Body of pancreas (tissue), 4 donors: Measurements from ENCODE around the gene BOD1. TPM values are rescaled to one million over a fixed set of nuclear protein-coding genes. Genes with fewer than 3 reads are reported as not detected.

ENCODE experiments used
- ATAC-seq: fragments of 150-250 bp; one replicate; pipeline ENCODE4 v1.9.1; 2016
- DNase-seq, 4 donors: peaks; one replicate each; pipeline ENCODE4 v3.0.0-alpha.2; 2019
- H3K27ac ChIP-seq, 4 donors: fragments of 200-600 bp; sonication (generic); 1 replicate in 3 of 4; 2 replicates in 1 of 4; pipeline versions ENCODE4 v1.5.1 to v1.6.1; 2016 to 2019; ENCODE audit warnings: mild to moderate bottlenecking in 1 of 4, mixed read lengths in 1 of 4, moderate library complexity in 1 of 4
- H3K27me3 ChIP-seq, 2 donors: fragments of 200-600 bp; sonication (generic); one replicate each; pipeline ENCODE4 v1.6.0; 2016; ENCODE audit warnings: mild to moderate bottlenecking in 1 of 2
- H3K36me3 ChIP-seq, 2 donors: fragments of 200-600 bp; sonication (generic); replicated peaks in 1 of 2; 2 replicates each; pipeline ENCODE4 v1.5.1; 2016; ENCODE audit warnings: low read depth in 2 of 2; ENCODE audit not compliant: insufficient read depth in 1 of 2
- H3K4me1 ChIP-seq: fragments of 200-600 bp; sonication (generic); one replicate; pipeline ENCODE4 v1.6.0; 2016
- H3K4me3 ChIP-seq, 2 donors: fragments of 200-600 bp; sonication (generic); 1 replicate in 1 of 2; 2 replicates in 1 of 2; pipeline ENCODE4 v1.5.1; 2016 to 2019
- H3K9me3 ChIP-seq, 3 donors: fragments of 200-600 bp; sonication (generic); 1 replicate in 2 of 3; 2 replicates in 1 of 3; pipeline ENCODE4 v1.5.1; 2016
- POLR2A ChIP-seq, 3 donors: fragments of 450-650 bp; IDR thresholded peaks; one replicate each; pipeline ENCODE4 v1.6.1; 2016; ENCODE audit warnings: antibody characterized with exemption in 3 of 3, mild to moderate bottlenecking in 2 of 3
- WGBS, 2 donors: methylation state at CpG; one replicate each; pipeline ENCODE4 v1.1.5; 2017; 5-methylcytosine and 5-hydroxymethylcytosine counted together
- intact Hi-C: fragments of 100-400 bp; cut with DNase I; formaldehyde crosslinking; loops from one replicate; pipeline ENCODE4 v1.15.1; 2023
- total RNA-seq, 2 donors: library from RNA; depleted of rRNA; stranded (reverse); fragments of >200 nt; gene quantifications; one replicate each; pipeline ENCODE4 v1.1.0, GENCODE V29; 2016
- TF ChIP-seq, protein P1 (sequence below), 7 experiments: fragments of 450-650 bp in 4 of 7; fragments of 200-600 bp in 3 of 7; sonication (generic) in 3 of 7; IDR thresholded peaks; one replicate each; pipeline ENCODE4 v1.5.1; 2016 to 2019; ENCODE audit warnings: antibody characterized with exemption in 7 of 7

Gene BOD1
- total RNA-seq, 2 donors from 2014 or later = 32.7 to 36.9 TPM

DNA sequence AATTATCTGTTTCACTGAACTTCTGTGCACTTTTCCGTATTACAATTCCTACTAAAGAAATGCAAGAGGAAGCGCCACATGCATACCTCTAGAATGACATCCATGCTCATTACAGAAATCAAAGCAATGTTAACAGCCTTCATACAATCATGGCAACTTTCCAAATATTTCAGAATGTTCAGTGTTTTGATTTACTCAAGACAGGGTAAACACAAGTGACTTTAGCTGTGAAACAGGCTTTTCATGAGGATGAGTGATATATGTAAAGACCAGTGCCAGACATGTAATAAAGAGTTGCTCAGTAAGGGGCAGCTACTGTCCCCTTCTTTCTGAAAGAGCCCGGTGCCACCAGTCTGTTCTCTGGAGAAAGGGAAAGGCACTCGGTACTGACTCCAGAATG, 4.7 kb downstream of the BOD1 start:
- H3K9me3 ChIP-seq = no peaks in the 10 kb centered on the region
- intact Hi-C loops = no loop called here
- DNase-seq (no peak), ATAC-seq (no peak)
- no peak overlapping the region for H3K27ac ChIP-seq
- peaks cover 0 to 11% of the 10 kb centered on the region in 2 donors for H3K36me3 ChIP-seq
- H3K27me3 ChIP-seq = no peaks in the 10 kb centered on the region
- H3K4me3 ChIP-seq = no peak overlapping the region
- no peak for TF ChIP-seq POLR2A (IDR thresholded peaks at IDR 0.05)
- TF ChIP-seq, protein P1, sequence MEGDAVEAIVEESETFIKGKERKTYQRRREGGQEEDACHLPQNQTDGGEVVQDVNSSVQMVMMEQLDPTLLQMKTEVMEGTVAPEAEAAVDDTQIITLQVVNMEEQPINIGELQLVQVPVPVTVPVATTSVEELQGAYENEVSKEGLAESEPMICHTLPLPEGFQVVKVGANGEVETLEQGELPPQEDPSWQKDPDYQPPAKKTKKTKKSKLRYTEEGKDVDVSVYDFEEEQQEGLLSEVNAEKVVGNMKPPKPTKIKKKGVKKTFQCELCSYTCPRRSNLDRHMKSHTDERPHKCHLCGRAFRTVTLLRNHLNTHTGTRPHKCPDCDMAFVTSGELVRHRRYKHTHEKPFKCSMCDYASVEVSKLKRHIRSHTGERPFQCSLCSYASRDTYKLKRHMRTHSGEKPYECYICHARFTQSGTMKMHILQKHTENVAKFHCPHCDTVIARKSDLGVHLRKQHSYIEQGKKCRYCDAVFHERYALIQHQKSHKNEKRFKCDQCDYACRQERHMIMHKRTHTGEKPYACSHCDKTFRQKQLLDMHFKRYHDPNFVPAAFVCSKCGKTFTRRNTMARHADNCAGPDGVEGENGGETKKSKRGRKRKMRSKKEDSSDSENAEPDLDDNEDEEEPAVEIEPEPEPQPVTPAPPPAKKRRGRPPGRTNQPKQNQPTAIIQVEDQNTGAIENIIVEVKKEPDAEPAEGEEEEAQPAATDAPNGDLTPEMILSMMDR (IDR thresholded peaks at IDR 0.05) = no peak
- peaks cover 40% of the 10 kb centered on the region for H3K4me1 ChIP-seq
- 74 to 83% methylated on average over 4 of the region's 4 CpGs for WGBS, 2 donors

DNA sequence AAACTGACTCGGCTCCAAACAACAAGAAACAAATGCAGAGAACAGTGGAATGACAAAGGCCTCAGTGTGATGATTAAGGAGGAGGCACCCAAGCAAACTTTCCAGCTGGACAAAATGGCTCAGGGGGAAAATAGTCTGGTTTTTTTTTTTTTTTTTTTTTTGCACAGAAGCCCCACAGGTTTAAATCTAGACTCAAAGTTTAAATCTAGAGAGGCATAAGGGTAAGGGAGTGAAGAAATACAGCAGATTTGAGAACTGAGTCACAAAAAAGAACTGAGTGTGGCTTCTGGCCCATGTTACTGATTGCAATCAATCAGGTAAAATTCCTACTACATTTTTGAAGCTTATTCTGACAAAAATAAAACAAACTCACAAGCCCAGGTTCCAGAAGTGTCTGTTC, 12.3 kb downstream of the BOD1 start:
- WGBS, 2 donors = 36 to 92% methylated on average over 1 of the region's 1 CpG

DNA sequence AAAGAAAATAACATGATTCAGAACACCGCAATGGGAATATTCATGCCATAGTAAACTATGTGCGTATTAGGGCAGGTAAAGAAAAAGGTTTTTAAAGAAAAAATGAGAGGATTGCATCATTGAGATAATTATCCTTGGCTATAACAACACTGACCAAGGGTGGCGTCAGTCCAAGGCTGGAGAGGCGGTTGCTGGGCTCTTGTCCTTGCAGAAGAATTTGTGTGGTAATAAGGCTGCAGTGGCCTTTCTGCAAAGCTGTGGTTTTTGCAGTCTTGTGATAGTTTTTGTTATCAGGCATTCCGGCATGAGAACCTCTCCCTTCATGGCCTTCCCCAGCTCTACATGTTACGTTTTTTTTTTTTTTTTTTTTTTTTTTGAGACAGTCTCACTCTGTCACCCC, 14.0 kb downstream of the BOD1 start:
- no peaks in the 10 kb centered on the region for H3K27me3 ChIP-seq
- 65 to 68% methylated on average over 6 of the region's 6 CpGs for WGBS, 2 donors
- ATAC-seq (no peak), DNase-seq (peak; percentile 34 to 52 (median 46))
- H3K36me3 ChIP-seq = peaks cover 0 to 17% of the 10 kb centered on the region in 2 donors
- H3K4me3 ChIP-seq = no peak overlapping the region
- TF ChIP-seq POLR2A (IDR thresholded peaks at IDR 0.05) = no peak
- TF ChIP-seq, protein P1 (IDR thresholded peaks at IDR 0.05) = no peak
- H3K27ac ChIP-seq = no peak overlapping the region
- no peaks in the 10 kb centered on the region for H3K9me3 ChIP-seq
- peaks cover 7% of the 10 kb centered on the region for H3K4me1 ChIP-seq
- intact Hi-C loops = no loop called here

More for the DNA sequence above, 12.3 kb downstream of the BOD1 start:
- intact Hi-C loops = no loop called here
- Histone ChIP-seq H3K9me3 (no peaks in the 10 kb centered on the region), H3K4me3 (no peak overlapping the region), H3K36me3 (peaks cover 0 to 21% of the 10 kb centered on the region in 2 donors), H3K27ac (no peak overlapping the region), H3K4me1 (no peaks in the 10 kb centered on the region), H3K27me3 (no peaks in the 10 kb centered on the region)
- TF ChIP-seq POLR2A (IDR thresholded peaks at IDR 0.05) = no peak
- TF ChIP-seq, protein P1 (IDR thresholded peaks at IDR 0.05) = no peak
- no peak for ATAC-seq
- no peak for DNase-seq

DNA sequence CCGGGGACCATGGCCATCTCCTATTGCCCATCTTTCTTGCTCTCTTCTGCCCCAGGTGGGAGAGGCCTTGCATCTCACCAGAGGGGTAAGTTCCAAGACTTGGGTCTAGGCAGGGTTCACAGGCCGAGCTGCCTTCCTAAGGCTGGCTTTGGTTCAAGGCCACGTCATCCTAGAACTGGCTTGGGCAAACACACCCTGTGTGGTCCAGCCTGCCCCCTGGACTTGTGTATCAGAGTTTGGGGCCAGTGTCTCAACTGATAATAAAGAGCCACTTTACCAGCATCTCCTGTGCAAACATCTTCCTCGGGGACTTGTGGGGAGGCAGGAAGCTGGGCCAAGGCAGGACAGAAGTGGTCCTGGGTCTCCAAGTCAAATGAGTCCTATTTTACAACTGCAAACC, 17.8 kb downstream of the BOD1 start:
- no peaks in the 10 kb centered on the region for H3K27me3 ChIP-seq
- H3K9me3 ChIP-seq = no peaks in the 10 kb centered on the region
- WGBS, 2 donors = 49 to 53% methylated on average over 3 to 4 of the region's 4 CpGs
- no peak overlapping the region for H3K27ac ChIP-seq
- no peak overlapping the region for H3K4me3 ChIP-seq
- DNase-seq (peak in 2 of 4 donors; percentile 15 to 34), ATAC-seq (no peak)
- TF ChIP-seq, protein P1 (IDR thresholded peaks at IDR 0.05) = no peak
- TF ChIP-seq POLR2A (IDR thresholded peaks at IDR 0.05) = no peak
- no peaks in the 10 kb centered on the region for H3K36me3 ChIP-seq
- intact Hi-C loops = no loop called here
- H3K4me1 ChIP-seq = peaks cover 7% of the 10 kb centered on the region

DNA sequence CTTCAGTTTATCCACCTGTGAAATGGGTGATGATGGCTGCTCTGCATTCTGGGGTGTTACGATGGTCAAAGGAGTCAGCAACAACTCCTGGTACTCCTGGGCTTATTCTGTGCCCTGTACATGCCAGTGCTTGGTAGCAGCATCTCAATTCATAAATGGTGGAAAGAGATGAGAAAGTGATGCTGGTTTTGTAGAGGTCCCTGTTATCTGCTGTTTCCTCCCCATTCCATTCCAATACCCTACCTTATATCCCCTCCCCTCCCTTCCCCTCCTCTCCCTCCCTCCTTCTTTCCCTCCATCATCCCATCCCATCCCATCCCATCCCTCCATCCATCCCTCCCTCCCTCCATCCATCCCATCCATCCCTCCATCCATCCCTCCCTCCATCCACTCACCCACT, 19.1 kb downstream of the BOD1 start:
- no peak overlapping the region for H3K4me3 ChIP-seq
- TF ChIP-seq, protein P1 (IDR thresholded peaks at IDR 0.05) = no peak
- TF ChIP-seq POLR2A (IDR thresholded peaks at IDR 0.05) = no peak
- WGBS, 2 donors = 100% methylated on average over 1 of the region's 1 CpG
- no peaks in the 10 kb centered on the region for H3K27me3 ChIP-seq
- intact Hi-C loops = no loop called here
- ATAC-seq (no peak), DNase-seq (no peak)
- H3K9me3 ChIP-seq = peaks cover 0 to 6% (median 0%) of the 10 kb centered on the region in 3 donors
- H3K27ac ChIP-seq = no peak overlapping the region
- no peaks in the 10 kb centered on the region for H3K36me3 ChIP-seq
- H3K4me1 ChIP-seq = peaks cover 7% of the 10 kb centered on the region
